ENCODE measurements around the gene ATP5MC2.

DNA sequence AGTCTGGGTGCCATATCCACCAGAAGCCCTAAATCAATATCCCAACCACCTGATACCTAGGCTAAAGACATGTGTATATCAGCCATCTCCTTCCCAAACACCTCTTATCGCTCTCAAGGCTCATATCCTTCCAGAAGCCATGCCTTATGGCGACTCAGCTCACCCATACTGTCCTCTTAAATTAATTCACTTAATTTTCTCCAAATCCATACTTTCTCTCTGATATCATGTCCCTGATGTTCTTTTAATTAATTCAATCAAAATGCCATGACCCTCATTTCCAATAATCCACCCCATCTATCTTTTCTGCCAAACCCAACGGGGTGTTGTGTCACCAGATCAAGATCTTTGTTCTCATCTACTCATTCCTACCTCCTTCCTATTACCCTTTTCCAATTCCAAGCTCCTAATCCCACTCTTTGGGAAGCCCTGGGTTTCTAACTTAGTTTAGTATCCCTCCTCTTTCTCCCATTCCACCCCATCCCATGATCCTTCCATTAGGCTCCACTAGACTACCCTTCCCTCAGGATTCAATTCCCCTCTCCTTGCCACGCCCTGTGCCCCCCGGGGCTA is 50.4 kb downstream of the ATP5MC2 start:
- no peak for TF ChIP-seq EZH2 (IDR thresholded peaks at IDR 0.05; ENCODE audit: insufficient read depth, poor library complexity, severe bottlenecking)
- no peak for TF ChIP-seq EZH2phosphoT487 (IDR thresholded peaks at IDR 0.05; ENCODE audit: insufficient read depth, low read depth)
